Measurements from ENCODE around the gene FGF6. TPM values are rescaled to one million over a fixed set of nuclear protein-coding genes. Genes with fewer than 3 reads are reported as not detected.
"Not testable (repeated sequence)": the region's sequence is repeated elsewhere in the genome, so short reads cannot be mapped to it uniquely, and the experiment has no call there.

The FGF6 gene
- total RNA-seq, 1 donor, result not detected

- DNase-seq (ENCODE audit: low read depth), result no peak
- H3K4me3 ChIP-seq (ENCODE audit: low read depth, low read length), result no peak overlapping the region
- TF ChIP-seq CTCF (IDR thresholded peaks at IDR 0.05; ENCODE audit: insufficient read depth, low read depth, low read length), result no peak
Observed at GRCh38 chr12:4412056-4412455, 33.6 kb downstream of the FGF6 start.

- no peak overlapping the region for H3K4me3 ChIP-seq (ENCODE audit: low read depth, low read length)
- DNase-seq (ENCODE audit: low read depth), result no peak
- no peak for TF ChIP-seq CTCF (IDR thresholded peaks at IDR 0.05; ENCODE audit: insufficient read depth, low read depth, low read length)
Observed at GRCh38 chr12:4407136-4407535, 38.5 kb downstream of the FGF6 start.

GRCh38 chr12:4404877-4405637 lies 40.6 kb downstream of the FGF6 start:
- not testable (repeated sequence) for DNase-seq (ENCODE audit: low read depth)

GRCh38 chr12:4402996-4403395 lies 42.6 kb downstream of the FGF6 start:
- no peak for DNase-seq (ENCODE audit: low read depth)
- no peak overlapping the region for H3K4me3 ChIP-seq (ENCODE audit: low read depth, low read length)
- no peak for TF ChIP-seq CTCF (IDR thresholded peaks at IDR 0.05; ENCODE audit: insufficient read depth, low read depth, low read length)

More at GRCh38 chr12:4404877-4405637, 40.6 kb downstream of the FGF6 start:
- not testable (repeated sequence) for H3K4me3 ChIP-seq (ENCODE audit: low read depth, low read length)

- no peak for DNase-seq (ENCODE audit: low read depth)
- no peak for TF ChIP-seq CTCF (IDR thresholded peaks at IDR 0.05; ENCODE audit: insufficient read depth, low read depth, low read length)
- H3K4me3 ChIP-seq (ENCODE audit: low read depth, low read length), result no peak overlapping the region
Observed at GRCh38 chr12:4401117-4401516, 44.5 kb downstream of the FGF6 start.

- TF ChIP-seq CTCF (IDR thresholded peaks at IDR 0.05; ENCODE audit: insufficient read depth, low read depth, low read length), result no peak
- H3K4me3 ChIP-seq (ENCODE audit: low read depth, low read length), result no peak overlapping the region
- no peak for DNase-seq (ENCODE audit: low read depth)
Observed at GRCh38 chr12:4395818-4396217, 49.8 kb downstream of the FGF6 start.

- no peak overlapping the region for H3K4me3 ChIP-seq (ENCODE audit: low read depth, low read length)
- no peak for DNase-seq (ENCODE audit: low read depth)
- TF ChIP-seq CTCF (IDR thresholded peaks at IDR 0.05; ENCODE audit: insufficient read depth, low read depth, low read length), result no peak
Observed at GRCh38 chr12:4393211-4393610, 52.4 kb downstream of the FGF6 start.

Measured in fibroblast of villous mesenchyme (primary cell).